ENCODE results near the gene ARHGEF17.

Gene ARHGEF17

GRCh38 chr11:73317373-73317772 is 9.3 kb downstream of the ARHGEF17 start:
- no peak for DNase-seq

GRCh38 chr11:73317803-73318202 is 9.7 kb downstream of the ARHGEF17 start:
- DNase-seq = no peak

DNA sequence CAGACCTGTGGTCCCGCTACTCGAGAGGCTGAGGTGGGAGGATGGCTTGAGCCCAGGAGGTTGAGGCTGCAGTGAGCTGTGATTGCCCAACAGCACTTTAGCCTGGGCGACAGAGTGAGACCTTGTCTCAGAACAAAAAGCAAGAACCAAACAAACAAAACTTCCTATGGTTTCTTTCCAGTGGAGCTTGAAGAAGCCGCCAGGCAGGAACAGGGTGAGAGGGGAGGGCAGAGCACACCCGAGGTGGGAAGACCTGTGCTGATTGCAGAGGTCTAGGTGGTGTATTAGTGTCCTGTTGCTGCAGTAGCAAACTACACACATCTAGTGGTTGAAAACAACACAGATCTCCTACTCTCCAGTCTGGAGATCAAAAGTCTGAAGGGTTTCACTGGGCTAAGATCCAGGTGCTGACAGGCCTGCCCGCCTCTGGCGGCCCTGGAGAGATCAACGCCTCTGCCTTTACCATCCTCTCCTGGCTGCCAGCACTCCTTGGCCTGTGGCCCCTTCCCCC is 10.5 kb downstream of the ARHGEF17 start:
- DNase-seq = no peak

DNA sequence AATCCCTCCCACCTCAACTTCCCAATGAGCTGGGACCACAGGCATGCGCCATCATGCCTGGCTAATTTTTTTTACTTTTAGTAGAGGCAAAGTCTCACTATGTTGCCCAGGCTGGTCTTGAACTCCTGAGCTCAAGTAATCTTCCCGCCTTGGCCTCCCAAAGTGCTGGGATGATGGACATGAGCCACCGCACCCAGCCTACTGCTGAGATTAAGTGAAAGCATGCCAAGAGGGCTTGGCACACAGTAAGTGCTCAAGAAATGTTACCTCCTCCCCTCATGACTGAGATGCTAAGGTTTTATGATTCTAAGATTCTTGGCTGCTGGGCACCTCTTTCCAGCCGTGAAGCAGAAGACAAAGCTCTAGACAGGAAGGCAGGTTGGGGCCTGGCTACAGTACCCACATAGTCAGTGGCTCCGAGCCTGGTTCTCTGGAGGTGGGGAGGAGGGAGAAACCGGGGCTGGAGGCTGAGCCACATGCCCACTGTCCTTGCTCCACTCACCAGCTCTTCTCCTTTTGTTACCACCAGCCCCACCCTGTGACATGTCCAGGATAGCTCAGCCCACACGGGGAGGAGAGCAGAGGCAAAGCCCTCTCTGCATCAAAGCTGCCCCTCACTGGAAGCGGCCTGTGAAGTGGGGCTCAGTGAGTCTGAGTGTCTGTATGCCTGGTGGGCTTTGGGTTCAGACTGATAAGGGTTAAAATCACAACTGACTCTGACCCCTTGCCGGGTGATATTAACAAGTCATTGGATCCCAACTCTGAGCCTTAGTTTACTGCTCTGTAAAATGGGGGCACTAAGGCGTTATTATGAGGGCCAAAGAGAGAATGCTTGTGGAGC is 12.9 kb downstream of the ARHGEF17 start:
- DNase-seq = no peak

GRCh38 chr11:73321604-73322381 is 13.7 kb downstream of the ARHGEF17 start:
- no peak for DNase-seq

- DNase-seq = no peak
Measured at GRCh38 chr11:73322382-73323306, 14.6 kb downstream of the ARHGEF17 start.

DNA sequence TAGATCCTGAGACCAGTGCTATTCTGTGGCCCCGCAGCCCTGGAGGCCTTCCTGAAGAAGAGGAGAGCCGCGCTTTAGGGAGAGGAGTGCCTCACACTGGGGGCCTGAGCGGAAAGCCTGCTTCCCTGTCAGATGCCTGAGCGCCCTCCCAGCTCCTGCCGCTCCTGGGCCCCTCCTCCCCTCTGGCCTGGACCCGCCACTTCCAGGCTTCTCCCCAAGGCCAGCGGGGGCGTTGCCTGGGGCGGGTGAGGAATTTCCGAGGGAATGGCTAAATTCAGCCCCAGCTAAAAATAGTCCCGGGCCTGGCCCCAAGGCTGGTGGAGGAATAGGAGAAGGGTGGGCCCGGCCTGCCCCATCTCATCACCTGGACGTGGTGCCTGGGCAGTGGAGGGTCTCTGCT is 15.4 kb downstream of the ARHGEF17 start:
- DNase-seq = no peak

- DNase-seq = no peak
Measured at GRCh38 chr11:73324116-73324515, 16.0 kb downstream of the ARHGEF17 start.

DNA sequence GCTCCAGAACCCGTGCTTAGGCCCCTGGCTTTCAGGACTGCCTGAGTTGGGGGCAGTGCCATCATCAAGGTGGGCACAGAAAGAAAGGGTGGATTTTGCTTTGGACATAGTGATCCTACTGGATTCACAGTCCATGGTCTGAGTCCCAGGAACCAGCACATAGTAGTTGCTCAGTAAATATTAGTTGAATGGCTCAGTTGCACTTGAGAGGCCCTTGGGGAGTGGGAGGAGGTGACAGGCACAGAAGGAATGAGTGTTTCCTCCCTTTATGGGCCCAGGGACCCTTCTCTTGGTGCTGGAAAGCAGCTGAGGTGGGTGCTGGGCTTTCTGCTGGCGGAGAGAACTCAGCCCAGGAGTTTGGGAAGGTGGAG is 16.6 kb downstream of the ARHGEF17 start:
- DNase-seq = no peak

GRCh38 chr11:73325036-73325981 is 17.2 kb downstream of the ARHGEF17 start:
- no peak for DNase-seq

GRCh38 chr11:73326929-73327811 is 19.1 kb downstream of the ARHGEF17 start:
- no peak for DNase-seq

GRCh38 chr11:73327812-73328364 is 19.8 kb downstream of the ARHGEF17 start:
- DNase-seq = no peak

DNA sequence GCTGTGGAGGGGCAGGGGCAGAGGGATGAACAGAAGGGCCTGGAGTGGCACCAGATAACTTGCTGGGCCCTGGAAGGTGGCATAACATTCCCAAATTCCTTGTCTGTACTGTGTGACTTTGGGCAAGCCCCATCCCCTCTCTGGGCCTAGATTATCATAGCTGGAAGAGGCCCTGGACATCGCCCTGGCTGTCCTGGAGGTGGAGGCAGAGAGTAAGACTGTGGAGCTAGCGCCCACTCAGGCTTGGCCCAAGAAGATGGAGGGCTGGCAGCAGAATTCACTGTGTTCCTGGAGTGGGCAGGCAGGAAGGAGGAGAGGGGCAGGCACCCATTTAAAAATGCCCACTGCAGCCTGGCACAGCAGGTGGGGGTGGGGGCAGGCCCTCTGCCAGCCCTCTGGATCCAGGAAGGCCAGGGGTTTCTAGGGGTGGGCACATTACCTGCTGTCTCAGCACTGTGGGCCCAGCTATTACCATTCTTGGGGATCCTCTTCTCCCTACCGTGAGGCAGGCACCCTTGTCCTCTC is 22.6 kb downstream of the ARHGEF17 start:
- DNase-seq = no peak

- DNase-seq = no peak
Measured at GRCh38 chr11:73331138-73331916, 23.3 kb downstream of the ARHGEF17 start.

DNA sequence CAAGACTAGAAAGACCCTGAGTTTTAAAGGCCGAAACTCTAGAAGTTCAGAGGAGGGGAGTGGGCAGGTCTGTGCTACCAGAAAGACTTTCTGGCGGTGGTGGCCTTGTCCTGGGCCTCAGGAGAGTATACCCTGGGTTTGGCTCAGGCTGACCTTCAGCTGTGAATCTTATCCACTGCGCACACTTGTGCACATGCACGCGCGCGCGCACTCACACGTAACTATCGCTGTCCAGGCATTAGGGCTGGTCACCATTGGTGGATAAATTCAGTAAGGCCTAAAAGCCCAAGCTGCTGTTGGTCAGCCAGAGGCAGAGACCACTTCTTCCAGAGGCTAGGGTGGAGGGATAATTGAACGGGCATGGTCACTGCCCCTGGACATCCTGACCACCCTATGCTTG is 25.1 kb downstream of the ARHGEF17 start:
- no peak for DNase-seq

GRCh38 chr11:73333640-73334383 is 25.7 kb downstream of the ARHGEF17 start:
- no peak for DNase-seq

DNA sequence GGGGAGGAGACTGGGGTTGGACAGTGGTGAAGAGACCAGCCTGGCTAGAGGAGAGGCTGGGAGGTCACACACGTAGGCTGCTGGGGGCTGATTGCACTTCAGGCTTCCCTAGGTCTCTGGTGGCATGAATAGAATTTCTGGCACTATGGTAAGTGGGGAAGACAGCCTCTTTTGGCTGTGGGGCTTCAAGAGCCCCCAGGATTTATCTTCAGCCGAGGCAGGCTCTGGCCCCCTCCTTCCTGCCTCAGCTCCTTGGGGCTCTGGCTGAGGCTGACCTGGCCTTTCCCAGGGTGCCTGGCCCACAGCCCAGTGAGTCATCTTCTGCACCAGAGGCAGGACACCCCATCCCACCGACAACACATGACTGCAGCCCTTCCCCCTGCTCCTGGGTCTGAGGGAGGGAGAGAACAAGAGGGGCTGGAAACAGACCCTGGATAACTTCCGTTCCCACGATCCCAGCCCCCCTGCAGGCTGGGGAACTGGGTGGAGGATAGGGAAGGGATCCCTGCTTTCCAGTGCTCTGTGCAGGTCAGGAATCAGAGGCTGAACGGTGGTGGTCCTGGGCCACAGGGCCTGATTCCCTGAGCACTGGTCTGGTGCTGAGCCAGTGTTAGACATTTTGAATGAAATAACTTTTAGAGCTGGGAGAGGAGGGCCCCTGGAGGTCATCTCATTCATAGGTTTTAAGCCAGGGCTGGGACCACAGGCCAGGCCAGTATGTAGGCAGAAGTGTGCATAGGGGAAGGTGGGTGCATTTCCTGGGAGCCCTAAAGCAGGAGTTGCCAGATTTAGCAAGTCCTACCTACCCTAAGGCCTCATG is 26.5 kb downstream of the ARHGEF17 start:
- no peak for DNase-seq
